Activated T-helper 1 cell treated with Interleukin-2 at 50 U/mL for 16 hours (primary cell): ENCODE results near the gene VPS35.
A peak's percentile ranks its signal among the peaks of the same experiment; 100 is the strongest.
"Not testable (repeated sequence)": the region's sequence is repeated elsewhere in the genome, so short reads cannot be mapped to it uniquely, and the experiment has no call there.

Source experiments
- DNase-seq: peaks from one replicate; pipeline ENCODE4 v3.0.0-alpha.2; 2020; ENCODE audit warnings: low read depth

VPS35 gene

GRCh38 chr16:46712911-46713310 is 23.9 kb upstream of the VPS35 start:
- no peak for DNase-seq

GRCh38 chr16:46711106-46712058 is 22.4 kb upstream of the VPS35 start:
- DNase-seq, result no peak

- DNase-seq, result no peak
Observed at GRCh38 chr16:46709469-46710005, 20.6 kb upstream of the VPS35 start.

- DNase-seq, result no peak
Observed at GRCh38 chr16:46706642-46707041, 17.7 kb upstream of the VPS35 start.

GRCh38 chr16:46702030-46702429 is 13.1 kb upstream of the VPS35 start:
- DNase-seq, result no peak

GRCh38 chr16:46701615-46702014 is 12.6 kb upstream of the VPS35 start:
- no peak for DNase-seq

GRCh38 chr16:46700048-46700447 is 11.1 kb upstream of the VPS35 start:
- no peak for DNase-seq

GRCh38 chr16:46696957-46697356 is 8.0 kb upstream of the VPS35 start:
- DNase-seq, result no peak

GRCh38 chr16:46695937-46696336 is 7.0 kb upstream of the VPS35 start:
- DNase-seq, result no peak

GRCh38 chr16:46693598-46693997 is 4.6 kb upstream of the VPS35 start:
- no peak for DNase-seq

- no peak for DNase-seq
Observed at GRCh38 chr16:46691726-46692125, 2.7 kb upstream of the VPS35 start.

GRCh38 chr16:46690281-46691178 is 1.6 kb upstream of the VPS35 start:
- DNase-seq, result no peak

- peak; percentile 92 for DNase-seq
Observed at GRCh38 chr16:46689365-46690280, 645 bp upstream of the VPS35 start, which contains the start of gene ORC6. TSS of gene ORC6 (plus strand) at chr16:46689659. CDS start at chr16:46689706, 47 bp downstream.

GRCh38 chr16:46688101-46688653 is 801 bp downstream of the VPS35 start:
- DNase-seq, result no peak

GRCh38 chr16:46687486-46687885 is 1.5 kb downstream of the VPS35 start:
- DNase-seq, result no peak

GRCh38 chr16:46686815-46687473 is 2.0 kb downstream of the VPS35 start:
- no peak for DNase-seq

GRCh38 chr16:46681867-46682266 is 7.1 kb downstream of the VPS35 start:
- not testable (repeated sequence) for DNase-seq

GRCh38 chr16:46677943-46678342 is 11.0 kb downstream of the VPS35 start:
- DNase-seq, result not testable (repeated sequence)

GRCh38 chr16:46673320-46674013 is 15.5 kb downstream of the VPS35 start:
- no peak for DNase-seq

- no peak for DNase-seq
Observed at GRCh38 chr16:46662123-46662522, 26.9 kb downstream of the VPS35 start.
